ENCODE results near the gene VPS4A.
"Not testable (repeated sequence)": the region's sequence is repeated elsewhere in the genome, so short reads cannot be mapped to it uniquely, and the experiment has no call there.

The VPS4A gene

DNA sequence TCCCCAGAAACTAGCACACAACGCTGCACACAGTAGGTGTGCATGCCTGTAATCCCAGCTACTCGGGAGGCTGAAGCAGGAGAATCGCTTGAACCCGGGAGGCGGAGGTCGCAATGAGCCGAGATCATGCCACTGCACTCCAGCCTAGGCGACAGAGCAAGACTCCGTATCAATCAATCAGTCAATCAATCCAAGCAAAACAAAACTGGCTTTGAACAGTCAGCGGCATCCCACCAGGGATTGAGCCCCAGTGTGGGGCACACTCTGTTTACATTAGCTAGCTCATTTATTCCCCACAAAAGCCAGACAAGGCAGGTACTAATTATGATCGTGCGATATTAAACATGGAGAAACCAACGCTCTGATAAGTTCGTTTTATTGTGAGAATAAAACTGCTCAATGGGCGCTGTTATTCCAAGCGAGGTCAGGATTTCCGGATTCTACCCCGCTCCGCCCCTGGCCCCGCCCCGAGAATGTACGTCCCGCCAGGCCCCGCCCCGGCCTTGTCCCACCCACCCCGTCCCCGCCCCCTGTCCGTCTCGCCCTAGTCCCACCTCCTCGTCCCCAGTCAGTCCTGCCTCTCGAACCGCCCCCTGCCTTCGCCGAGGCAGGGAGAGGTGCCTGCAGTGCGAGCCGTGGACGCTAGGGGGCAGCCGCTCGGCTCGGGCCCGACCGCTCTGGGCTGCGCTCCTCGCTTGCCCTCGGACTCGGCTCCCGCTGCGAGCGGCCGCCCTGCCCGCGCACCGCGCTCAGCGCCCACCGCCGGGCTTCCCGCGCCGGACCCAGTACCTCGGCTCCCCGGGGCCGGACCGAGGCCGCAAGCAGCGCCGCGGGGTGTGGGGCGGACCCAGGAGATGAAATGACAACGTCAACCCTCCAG is at the start of gene VPS4A:
Gene VPS4A (plus strand): TSS at position 698 of the 880 bp plus-strand sequence. CDS start 162 bp downstream, at position 860.
- peak; percentile 92 for DNase-seq

DNA sequence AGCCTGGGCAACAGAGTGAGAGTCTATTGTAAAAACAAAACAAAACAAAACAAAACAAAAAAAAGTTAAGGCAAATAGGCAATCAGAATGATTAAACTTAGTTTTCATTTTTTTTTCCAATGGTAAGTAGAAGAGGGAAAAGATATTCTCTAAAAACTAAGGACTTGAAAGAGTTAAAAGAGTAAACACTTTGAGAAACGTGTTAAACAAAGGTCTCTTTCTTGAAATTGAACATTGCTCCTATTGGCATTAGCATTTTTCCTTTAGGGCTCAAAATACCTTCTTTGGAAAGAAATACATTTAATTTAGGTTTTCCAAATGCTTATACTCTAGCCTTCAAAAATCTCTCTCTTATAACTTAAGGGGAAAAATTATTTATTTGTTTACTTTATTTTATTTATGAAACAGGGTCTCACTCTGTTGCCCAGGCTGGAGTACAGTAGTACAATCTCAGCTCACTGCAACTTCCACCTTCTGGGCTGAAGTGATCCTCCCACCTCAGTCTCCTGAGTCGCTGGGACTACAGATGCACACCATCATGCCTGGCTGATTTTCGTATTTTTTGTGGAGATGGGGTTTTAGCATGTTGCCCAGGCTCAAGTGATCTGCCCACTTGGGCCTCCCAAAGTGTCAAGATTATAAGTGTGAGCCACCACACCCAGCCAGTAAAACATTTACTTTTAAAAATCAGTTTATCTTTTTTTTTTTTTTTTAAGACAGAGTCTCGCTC is 44.7 kb upstream of the VPS4A start:
- DNase-seq = no peak

DNA sequence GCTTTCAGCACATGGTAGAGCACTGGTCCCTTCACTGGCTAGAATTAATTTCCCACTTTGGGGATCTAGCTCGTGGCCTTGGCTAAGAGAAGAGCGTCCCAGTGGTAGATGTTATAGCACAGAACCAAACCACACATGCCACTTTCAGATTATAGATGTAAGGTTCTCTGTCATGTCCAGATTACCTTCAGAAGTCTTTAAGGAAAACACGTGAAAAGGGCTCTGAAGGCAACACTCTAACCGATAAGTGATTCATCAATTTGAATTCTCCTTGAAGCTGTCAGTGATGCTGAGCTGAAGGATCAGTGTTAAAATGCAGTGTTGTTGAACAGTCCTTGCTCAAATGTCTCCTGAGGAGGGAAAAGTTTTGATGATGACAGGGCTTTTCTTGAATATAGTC is 43.5 kb upstream of the VPS4A start:
- no peak for DNase-seq

DNA sequence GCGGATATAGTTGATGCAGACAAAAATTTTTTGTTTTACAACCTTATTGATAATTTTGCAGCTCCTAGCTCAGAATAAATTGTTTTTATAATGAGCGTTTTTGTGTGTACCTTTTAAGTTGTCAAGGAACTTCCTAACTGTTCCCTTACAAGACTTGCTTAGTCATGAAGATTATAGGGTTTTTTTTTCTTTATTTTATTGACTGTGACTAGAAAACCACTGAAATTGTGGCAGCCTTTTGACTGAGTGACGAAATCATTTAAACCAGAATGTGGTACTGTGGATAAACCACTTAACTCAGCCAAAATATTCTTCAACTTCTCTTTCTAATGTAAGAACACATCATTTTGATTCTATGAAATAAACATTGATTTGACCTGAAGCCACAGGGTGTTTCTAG is 40.8 kb upstream of the VPS4A start:
- no peak for DNase-seq

DNA sequence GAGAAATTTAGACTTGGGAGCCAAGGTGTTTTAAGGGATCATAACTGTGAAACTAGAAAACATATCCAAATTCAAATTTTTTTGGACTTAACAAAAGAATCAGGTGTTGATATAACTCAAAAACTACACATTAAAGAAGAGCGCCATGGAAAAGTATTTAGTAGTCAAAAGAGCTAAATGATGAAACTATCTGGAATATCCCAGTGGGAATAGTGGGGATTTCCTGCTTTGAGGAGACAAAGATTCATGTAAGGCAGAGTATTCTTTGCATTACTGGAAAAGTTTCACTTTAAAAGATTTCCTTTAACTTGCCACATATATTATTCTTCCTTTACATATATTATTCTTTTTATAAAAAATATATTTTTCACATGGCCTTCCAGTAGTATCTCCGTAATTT is 40.3 kb upstream of the VPS4A start:
- no peak for DNase-seq

DNA sequence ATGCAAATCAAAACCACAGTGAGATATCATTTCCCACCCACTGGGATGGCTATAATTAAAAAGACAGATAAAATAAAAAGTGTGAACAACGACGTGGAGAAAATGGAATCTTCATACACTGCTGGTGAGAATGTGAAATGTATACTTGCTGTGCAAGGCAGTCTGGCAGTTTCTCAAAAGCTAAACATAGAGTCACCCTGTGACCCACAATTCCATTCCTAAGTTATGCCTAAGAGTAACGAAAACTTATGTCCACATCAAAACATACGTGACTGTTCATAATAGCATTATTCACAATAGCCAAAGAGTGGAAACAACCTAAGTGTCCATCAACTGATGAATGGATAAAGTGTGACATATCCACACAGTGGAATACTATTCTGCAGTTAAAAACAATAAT is 38.1 kb upstream of the VPS4A start:
- DNase-seq = no peak

DNA sequence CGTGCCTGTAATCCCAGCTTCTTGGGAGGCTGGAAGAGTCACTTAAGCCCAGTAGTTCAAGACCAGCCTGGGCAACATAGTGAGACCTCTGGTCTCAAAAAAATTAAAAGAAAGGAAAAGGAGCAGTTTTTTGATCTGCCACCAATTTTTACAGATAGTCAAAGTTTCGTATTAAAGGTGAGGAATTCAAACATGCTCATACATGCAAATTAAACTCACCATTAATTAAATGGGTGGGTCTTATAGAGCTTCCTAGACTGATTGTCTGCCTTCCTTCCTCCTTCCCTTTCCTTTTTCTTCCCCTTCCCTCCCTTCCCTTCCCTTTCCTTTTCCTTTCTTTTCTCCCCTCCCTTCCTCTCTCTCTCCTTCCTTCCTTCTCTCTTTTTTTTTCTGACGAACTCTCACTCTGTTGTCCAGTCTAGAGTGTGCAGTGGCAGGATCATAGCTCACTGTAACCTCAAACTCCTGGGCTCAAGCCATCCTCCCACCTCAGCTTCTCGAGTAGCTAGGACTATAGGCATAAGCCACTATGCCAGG is 36.4 kb upstream of the VPS4A start:
- DNase-seq = no peak

DNA sequence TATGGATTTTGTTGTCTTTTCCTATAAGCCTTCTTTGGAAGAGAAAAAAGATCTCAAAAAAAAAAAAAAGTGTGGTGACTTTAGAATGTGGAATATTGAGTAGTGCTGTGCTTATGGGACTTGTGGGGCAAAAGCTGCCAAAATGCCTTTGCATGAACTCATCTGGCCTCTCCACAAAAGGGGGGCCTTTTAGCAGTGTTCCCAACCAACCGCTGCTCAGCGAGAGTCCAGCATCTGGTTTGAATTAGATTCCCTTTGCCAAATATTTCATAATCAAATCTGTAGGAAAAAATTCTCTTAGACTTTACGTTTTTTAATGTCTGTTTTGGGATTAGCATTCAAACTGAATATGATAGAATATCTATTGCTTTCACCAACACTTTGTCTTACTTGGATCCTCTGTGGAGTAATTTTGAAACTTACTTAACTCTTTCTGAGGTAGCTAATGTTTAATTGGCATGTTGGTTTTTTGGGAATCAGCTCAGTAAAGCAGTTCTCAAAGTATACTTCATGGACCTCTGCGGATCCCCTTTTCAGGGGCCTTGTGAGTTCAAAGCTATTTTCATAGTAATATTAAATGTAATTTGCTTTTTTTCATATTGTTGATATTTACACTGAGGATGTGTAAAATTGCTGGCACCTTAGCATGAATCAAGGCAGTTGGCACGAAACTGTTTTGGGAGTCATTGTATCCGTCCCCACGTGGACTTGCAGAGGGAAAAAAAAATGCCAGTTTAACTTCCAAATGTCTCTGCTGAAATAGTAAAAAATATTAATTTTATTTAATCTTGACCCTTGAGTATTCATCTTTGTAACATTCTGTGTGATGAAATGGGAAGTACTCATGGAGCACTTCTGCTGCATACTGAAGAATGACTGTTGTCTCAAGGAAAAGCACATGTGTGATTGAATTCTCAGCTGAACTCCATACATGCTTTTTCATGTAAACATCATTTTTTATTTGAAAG is 34.7 kb upstream of the VPS4A start:
- DNase-seq = no peak

DNA sequence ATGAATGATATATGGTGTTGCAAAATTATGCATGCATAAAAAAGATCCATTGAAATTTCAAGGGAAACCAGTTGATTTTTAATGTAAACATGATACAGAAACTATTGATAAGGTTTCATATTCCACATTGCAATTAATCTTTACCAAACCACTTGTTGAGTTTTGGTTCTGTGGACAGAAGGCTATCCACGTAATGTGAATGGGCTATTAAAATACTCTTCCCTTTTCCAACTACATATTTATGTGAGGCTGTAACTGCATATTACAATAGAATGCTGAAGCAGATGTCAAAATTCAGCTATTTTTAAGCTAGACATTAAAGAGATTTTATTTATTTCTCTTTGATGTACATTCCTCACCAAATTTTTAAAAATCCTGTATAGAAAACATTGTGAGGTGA is 33.7 kb upstream of the VPS4A start:
- DNase-seq = no peak

DNA sequence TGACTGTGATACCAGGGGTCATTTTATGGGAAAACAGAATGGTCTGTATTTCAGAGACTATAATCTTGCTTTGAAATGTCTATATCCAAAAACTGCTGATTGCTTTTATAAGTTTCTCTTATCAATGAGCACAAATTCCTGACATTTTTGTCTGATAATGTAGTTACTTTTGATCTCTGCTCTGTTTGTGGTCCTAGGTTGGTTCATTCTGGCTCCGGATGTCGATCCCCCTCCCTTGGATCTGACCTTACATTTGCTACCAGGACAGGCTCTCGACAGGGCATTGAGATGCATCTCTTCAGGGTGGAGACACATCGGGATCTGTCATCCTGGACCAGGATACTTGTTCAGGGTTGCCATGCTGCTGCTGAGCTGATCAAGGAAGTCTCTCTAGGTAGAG is 27.3 kb upstream of the VPS4A start:
- no peak for DNase-seq

DNA sequence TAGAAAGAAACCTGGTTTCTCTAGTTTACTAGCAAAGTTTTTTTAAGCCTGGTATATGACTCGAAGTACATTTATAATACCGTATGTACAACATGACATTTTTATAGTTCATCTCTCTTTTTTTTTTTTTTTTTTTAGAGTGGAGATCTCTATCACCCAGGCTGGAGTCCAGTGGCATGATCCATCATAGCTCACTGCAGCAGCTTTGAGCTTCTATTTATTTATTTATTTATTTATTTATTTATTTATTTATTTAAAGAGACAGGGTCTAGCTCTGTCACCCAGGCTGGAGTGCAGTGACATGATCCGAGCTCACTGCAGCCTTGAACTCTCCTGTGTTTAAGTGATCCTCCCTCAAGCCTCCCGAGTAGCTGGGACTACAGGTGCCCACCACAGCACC is 25.9 kb upstream of the VPS4A start:
- DNase-seq = no peak

DNA sequence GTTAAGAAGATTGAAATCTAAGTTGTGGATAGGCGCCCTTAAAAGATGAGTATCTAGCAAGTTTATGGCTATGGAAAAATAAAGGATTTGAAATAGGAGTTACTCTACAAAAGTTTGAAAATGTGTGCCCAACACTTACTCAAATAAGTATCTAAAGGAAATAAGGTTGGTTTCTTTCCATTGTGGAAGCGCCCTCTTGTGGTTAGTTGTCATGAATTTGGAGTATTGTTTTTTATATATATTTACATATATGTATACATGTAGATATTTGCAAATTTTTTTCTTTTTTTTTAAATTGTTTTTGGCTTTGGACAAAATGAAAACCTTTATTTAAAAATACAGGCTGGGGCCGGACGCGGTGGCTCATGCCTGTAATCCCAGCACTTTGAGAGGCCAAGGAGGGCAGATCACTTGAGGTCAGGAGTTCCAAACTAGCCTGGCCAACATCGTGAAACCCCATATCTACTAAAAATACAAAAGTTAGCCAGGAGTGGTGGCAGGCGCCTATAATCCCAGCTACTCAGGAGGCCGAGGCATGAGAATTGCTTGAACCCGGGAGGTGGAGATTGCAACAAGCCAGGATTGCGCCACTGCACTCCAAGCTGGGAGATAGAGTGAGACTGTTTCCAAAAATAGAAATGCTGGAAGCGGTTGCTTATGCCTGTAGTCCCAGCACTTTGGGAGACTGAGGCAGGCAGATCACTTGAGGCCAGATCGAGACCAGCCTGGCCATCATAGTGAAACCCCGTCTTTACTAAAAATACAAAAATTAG is 24.0 kb upstream of the VPS4A start:
- peak; percentile 73 for DNase-seq

DNA sequence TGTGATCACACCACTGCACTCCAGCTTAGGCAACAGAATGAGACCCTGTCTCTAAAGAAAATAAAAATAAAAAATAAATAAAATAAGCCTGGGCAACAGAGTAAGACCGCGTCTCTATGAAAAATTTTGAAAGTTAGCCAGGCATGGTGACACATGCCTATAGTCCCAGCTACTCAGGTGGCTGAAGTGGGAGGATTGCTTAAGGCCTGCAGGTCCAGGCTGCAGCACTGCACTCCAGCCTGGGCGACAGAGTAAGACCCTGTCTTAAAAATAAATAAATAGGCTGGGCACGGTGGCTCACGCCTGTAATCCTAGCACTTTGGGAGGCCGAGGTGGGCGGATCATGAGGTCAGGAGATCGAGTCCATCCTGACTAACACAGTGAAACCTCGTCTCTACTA is 19.5 kb upstream of the VPS4A start:
- DNase-seq = not testable (repeated sequence)

DNA sequence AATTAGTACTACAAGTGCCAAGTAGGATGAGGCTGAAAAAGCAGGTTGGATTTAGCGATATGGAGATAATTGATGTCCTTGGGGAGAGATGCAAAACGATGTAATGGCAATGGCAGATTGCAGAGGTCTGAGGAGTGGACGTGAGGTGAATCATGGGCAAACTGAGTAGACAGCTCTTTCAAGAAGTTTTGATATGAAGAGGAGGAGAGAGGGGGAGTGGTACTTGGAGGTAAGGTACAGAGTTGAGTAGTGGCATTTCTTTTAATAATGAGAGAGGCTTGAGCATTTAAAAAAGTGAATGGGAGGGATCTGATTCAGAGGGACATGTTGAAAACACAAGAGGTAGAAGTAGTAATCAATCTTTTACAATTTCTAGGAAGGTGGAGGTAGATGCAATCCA is 17.7 kb upstream of the VPS4A start:
- no peak for DNase-seq

DNA sequence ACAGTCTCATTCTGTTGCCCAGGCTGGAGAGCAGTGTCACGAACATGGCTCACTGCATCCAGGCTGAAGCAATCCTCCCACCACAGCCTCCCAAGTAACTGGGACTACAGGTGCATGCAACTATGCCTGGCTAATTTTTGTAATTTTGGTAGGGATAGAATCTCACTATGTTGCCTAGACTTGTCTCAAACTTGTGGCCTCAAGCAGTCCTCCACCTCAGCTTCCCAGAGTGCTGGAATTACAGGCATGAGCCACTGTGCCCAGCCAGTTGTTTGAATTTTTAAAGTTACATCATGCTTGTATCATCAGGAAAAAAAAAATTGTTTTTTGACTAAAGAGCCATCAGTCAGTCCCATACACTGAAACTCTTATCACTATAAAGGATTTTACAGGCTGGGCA is 17.1 kb upstream of the VPS4A start:
- DNase-seq = no peak

DNA sequence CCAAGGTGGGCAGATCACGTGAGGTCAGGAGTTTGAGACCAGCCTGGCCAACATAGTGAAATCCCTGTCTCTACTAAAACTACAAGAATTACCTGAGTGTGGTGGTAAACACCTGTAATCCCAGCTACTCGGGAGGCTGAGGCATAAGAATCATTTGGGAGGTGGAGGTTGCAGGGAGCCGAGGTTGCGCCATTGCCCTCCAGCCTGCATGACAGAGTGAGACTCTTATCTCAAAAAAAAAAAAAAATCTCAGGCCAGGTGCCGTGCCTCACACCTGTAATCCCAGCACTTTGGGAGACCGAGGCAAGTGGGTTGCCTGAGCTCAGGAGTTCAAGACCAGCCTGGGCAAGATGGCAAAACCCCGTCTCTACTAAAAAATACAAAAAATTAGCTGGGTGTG is 14.4 kb upstream of the VPS4A start:
- DNase-seq = not testable (repeated sequence)

DNA sequence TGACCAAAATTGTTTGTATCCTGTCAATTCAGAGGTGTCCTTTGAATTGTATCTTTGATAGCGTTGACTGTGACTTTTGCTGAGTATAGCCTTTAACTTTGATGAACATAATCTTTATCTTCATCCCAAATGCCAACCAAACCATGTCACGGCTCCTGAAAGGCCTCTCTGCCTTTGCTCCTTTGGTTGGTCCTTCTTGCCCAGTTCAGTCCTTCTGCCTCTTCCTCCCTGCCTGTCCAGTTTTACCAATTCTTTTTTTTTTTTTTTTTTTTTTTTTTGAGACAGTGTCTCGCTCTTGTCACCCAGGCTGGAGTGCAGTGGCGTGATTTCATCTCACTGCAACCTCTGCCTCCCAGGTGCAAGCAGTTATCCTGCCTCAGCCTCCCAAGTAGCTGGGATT is 12.9 kb upstream of the VPS4A start:
- no peak for DNase-seq

DNA sequence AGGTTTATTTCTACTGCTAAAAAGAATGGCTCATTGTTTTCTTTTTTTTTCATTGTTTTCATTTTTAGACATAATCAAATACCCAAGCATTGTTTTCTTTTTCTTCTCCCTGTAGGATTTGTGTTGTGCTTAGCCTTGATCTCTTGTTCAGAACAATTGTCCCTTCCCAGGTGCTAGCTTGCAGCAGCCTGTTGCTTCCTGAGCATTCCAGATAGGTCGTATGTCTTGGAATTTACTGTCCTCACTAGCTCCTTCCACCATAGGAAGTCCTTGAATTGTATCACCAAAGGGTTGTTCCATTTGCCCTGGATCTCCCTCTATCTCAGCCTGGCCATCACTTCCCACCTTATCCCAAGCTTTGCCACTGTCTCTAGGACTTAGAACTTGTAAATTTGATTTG is 10.0 kb upstream of the VPS4A start:
- no peak for DNase-seq

DNA sequence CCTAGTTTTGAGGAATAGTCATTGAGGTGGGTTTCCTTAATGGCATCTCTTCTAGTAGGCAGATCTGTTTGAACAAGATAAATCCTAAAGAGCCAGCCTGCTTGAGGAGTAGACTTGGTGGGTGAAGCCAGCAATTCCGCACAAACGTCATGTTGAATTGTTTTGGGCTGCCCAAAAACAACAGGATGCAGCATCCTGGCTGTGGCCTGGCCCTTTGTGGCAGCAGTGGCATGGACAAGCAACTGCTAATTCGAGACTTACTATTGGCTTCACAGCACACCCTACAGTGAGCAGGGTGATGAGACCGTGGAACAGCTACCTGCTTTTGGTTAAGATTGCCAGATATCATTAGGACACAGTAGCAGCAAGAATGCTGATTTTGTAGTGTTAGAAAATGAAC is 9.3 kb upstream of the VPS4A start:
- no peak for DNase-seq

DNA sequence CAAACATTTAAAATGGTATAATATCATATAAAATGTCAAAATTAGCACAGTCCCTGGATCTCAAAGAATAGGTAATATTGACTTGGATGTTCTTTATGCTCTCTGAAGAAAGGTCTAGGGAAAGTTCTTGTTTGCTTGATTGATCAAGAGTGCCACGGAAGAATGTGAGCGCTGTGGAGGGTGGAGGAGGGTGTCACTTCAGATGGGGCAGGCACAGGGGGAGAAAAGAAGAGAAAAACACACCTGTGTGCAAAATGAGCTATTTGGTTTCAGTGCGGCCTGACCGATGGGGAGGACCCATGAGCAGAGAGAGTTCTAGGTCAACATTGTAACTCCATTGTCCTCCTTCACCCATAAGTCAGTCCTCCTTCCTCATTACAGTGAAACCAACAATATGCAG is 8.8 kb upstream of the VPS4A start:
- no peak for DNase-seq

DNA sequence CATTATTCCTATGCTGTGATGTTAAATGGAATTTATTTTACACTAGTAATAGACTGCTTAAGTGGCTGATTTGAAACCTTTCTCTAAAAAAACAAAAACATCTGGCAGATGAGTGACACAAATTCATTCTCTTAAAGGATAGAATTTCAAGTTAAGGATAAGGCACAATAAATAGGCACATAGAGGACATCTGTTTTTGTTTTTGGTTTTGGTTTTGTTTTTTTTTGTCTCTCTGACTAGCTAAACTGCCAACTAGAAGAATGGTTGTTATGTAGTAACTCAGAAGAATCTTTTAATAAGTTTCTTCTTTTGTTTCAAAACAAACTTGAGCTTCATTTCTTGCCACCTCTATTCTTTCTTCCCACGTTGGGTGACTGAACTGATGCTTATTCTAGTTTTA is 5.1 kb upstream of the VPS4A start:
- no peak for DNase-seq

DNA sequence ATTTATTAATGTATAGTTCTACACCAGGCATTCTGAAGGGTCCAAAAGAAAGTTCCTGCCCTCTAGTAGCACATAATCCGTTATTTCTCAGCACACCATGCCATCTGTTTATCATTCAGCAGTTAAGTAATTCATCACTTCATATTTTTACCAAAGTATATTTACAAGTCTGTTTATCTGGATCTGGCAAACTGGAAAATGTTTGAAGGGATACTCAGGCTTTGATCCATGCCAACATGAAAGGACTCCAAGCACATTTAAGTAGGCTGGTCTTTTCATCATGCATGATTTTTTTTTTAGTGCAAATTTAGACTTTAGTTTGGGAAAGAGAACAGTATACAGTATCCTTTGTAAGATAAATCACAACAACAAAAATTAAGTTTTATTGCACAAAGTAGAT is 4.1 kb upstream of the VPS4A start:
- no peak for DNase-seq
